IMR-90 (cell line): ENCODE measurements around the gene DHRS3. TPM values are rescaled to one million over a fixed set of nuclear protein-coding genes. Genes with fewer than 3 reads are reported as not detected.

ENCODE experiments used
- ATAC-seq: fragments of 200-7000 bp; cut with Tn5 transposase; 2 replicates; pipeline ENCODE4 v1.9.1; 2020; ENCODE audit warnings: low read depth, mild to moderate bottlenecking, moderate library complexity
- BruUV-seq: library from RNA; stranded (reverse); fragments of 400-500 nt; replicated peaks from 2 replicates; lab custom pipeline; 2021; lab: Mats Ljungman, UMichigan
- CTCF ChIA-PET: fragments of 300-600 bp; formaldehyde crosslinking; extraction: SDS; loops from one replicate; lab custom pipeline; 2021; ENCODE audit warnings: antibody characterized with exemption; lab: Yijun Ruan, JAX
- POLR2A ChIA-PET: fragments of 300-600 bp; sonication (Branson Sonifier 250); formaldehyde crosslinking; loops from one replicate; lab custom pipeline; 2022; ENCODE audit warnings: antibody characterized with exemption; ENCODE audit not compliant: unreplicated experiment; lab: Charles Lee
- DNase-seq: peaks from one replicate; pipeline ENCODE4 v3.0.0; 2013
- H2AFZ ChIP-seq: replicated peaks from 2 replicates; pipeline ENCODE3; 2013; ENCODE audit warnings: low read length, mild to moderate bottlenecking; ENCODE audit not compliant: poor library complexity
- H2AK5ac ChIP-seq: 2 replicates; pipeline ENCODE4 v1.6.1; 2013; ENCODE audit warnings: low read depth, low read length, inconsistent platforms
- H2AK9ac ChIP-seq: replicated peaks from 2 replicates; pipeline ENCODE3; 2013; ENCODE audit warnings: mild to moderate bottlenecking, low read depth, low read length, moderate library complexity; ENCODE audit not compliant: poor library complexity
- H2BK120ac ChIP-seq: 2 replicates; pipeline ENCODE4 v1.6.1; 2013; ENCODE audit warnings: low read depth, low read length, inconsistent platforms
- H2BK15ac ChIP-seq: 3 replicates; pipeline ENCODE4 v1.6.1; 2013; ENCODE audit warnings: low read depth, low read length, inconsistent platforms
- H2BK20ac ChIP-seq: 2 replicates; pipeline ENCODE4 v1.6.1; 2013; ENCODE audit warnings: low read depth, mild to moderate bottlenecking, inconsistent platforms, low read length, moderate library complexity
- H2BK5ac ChIP-seq: 2 replicates; pipeline ENCODE4 v1.6.1; 2013; ENCODE audit warnings: mild to moderate bottlenecking, low read depth, low read length, inconsistent platforms; ENCODE audit not compliant: poor library complexity, severe bottlenecking
- H3K14ac ChIP-seq: replicated peaks from 2 replicates; pipeline ENCODE4 v1.6.1; 2013; ENCODE audit warnings: low read depth, low read length, inconsistent platforms
- H3K18ac ChIP-seq: 2 replicates; pipeline ENCODE4 v1.6.1; 2013; ENCODE audit warnings: low read depth, low read length, control low read depth
- H3K23ac ChIP-seq: 2 replicates; pipeline ENCODE4 v1.6.1; 2013; ENCODE audit warnings: low read depth, low read length, inconsistent platforms
- H3K27ac ChIP-seq: 2 replicates; pipeline ENCODE4 v1.5.1; 2013; ENCODE audit warnings: mild to moderate bottlenecking, control low read depth, low read length; ENCODE audit not compliant: insufficient read depth
- H3K27me3 ChIP-seq: 2 replicates; pipeline ENCODE4 v1.6.1; 2013; ENCODE audit warnings: low read length; ENCODE audit not compliant: control insufficient read depth, insufficient read depth
- H3K36me3 ChIP-seq: 2 replicates; pipeline ENCODE4 v1.6.1; 2013; ENCODE audit warnings: low read length, mixed read lengths; ENCODE audit not compliant: control insufficient read depth, insufficient read depth
- H3K4ac ChIP-seq: 2 replicates; pipeline ENCODE4 v1.6.1; 2013; ENCODE audit warnings: low read depth, low read length, inconsistent platforms
- H3K4me1 ChIP-seq: 2 replicates; pipeline ENCODE4 v1.6.1; 2013; ENCODE audit warnings: low read length, mixed read lengths; ENCODE audit not compliant: control insufficient read depth, insufficient read depth
- H3K4me2 ChIP-seq: 2 replicates; pipeline ENCODE4 v1.6.1; 2013; ENCODE audit warnings: low read depth, mild to moderate bottlenecking, control low read depth, low read length, moderate library complexity
- H3K4me3 ChIP-seq: 2 replicates; pipeline ENCODE4 v1.5.1; 2013; ENCODE audit warnings: low read depth, mild to moderate bottlenecking, control low read depth, low read length, moderate library complexity; ENCODE audit not compliant: insufficient read depth
- H3K56ac ChIP-seq: 2 replicates; pipeline ENCODE4 v1.6.1; 2013; ENCODE audit warnings: low read length, inconsistent platforms; ENCODE audit not compliant: insufficient read depth; ENCODE audit errors: extremely low read depth
- H3K79me1 ChIP-seq, 2 experiments: 2 replicates each; pipeline ENCODE4 v1.6.1; 2013; ENCODE audit warnings: low read length in 2 of 2, inconsistent platforms in 1 of 2, low read depth in 1 of 2
- H3K9ac ChIP-seq: 2 replicates; pipeline ENCODE4 v1.6.1; 2013; ENCODE audit warnings: low read depth, low read length, control low read depth
- H3K9me1 ChIP-seq: 2 replicates; pipeline ENCODE4 v1.6.1; 2013; ENCODE audit warnings: low read length, inconsistent platforms; ENCODE audit not compliant: insufficient read depth
- H3K9me3 ChIP-seq: 2 replicates; pipeline ENCODE4 v1.6.1; 2013; ENCODE audit warnings: low read length; ENCODE audit not compliant: control insufficient read depth, insufficient read depth
- H4K20me1 ChIP-seq: 2 replicates; pipeline ENCODE4 v1.6.1; 2013; ENCODE audit warnings: low read length, inconsistent platforms; ENCODE audit not compliant: insufficient read depth
- H4K5ac ChIP-seq: 2 replicates; pipeline ENCODE4 v1.6.1; 2013; ENCODE audit warnings: mild to moderate bottlenecking, low read depth, low read length, control low read depth
- H4K8ac ChIP-seq, 2 experiments: 2 replicates each; pipeline ENCODE4 v1.6.1; 2013; ENCODE audit warnings: low read depth in 2 of 2, low read length in 2 of 2, control low read depth in 1 of 2, inconsistent platforms in 1 of 2
- H4K91ac ChIP-seq: 2 replicates; pipeline ENCODE4 v1.6.1; 2013; ENCODE audit warnings: low read depth, low read length, inconsistent platforms; ENCODE audit not compliant: insufficient read depth
- BHLHE40 ChIP-seq: fragments of 150-350 bp; IDR thresholded peaks from 2 replicates; pipeline ENCODE4 v1.6.1; 2016; ENCODE audit warnings: mild to moderate bottlenecking, low read depth, low read length
- CEBPB ChIP-seq: IDR thresholded peaks from 2 replicates; pipeline ENCODE4 v1.6.1; 2012; ENCODE audit warnings: low read depth, low read length, improper control_type of control experiment
- CHD1 ChIP-seq: IDR thresholded peaks from 2 replicates; pipeline ENCODE4 v1.6.1; 2012; ENCODE audit warnings: low read depth, low read length, improper control_type of control experiment
- CTCF ChIP-seq: conservative IDR thresholded peaks from 2 replicates; pipeline ENCODE4 v1.5.1; 2012; ENCODE audit warnings: mild to moderate bottlenecking, low read depth, low read length, improper control_type of control experiment
- FOS ChIP-seq: fragments of 150-350 bp; IDR thresholded peaks from 2 replicates; pipeline ENCODE4 v1.6.1; 2016; ENCODE audit warnings: low read depth, low read length
- MAFK ChIP-seq: IDR thresholded peaks from 2 replicates; pipeline ENCODE4 v1.6.1; 2012; ENCODE audit warnings: low read depth, low read length, improper control_type of control experiment
- MAZ ChIP-seq: IDR thresholded peaks from 2 replicates; pipeline ENCODE4 v1.6.1; 2012; ENCODE audit warnings: low read depth, mild to moderate bottlenecking, low read length, improper control_type of control experiment, moderate library complexity, borderline replicate concordance
- NFE2L2 ChIP-seq: fragments of 150-350 bp; IDR thresholded peaks from 2 replicates; pipeline ENCODE4 v1.6.1; 2016; ENCODE audit warnings: low read depth, mild to moderate bottlenecking, low read length
- POLR2A ChIP-seq: IDR thresholded peaks from 2 replicates; pipeline ENCODE4 v1.6.1; 2012; ENCODE audit warnings: mild to moderate bottlenecking, low read depth, low read length
- RAD21 ChIP-seq: IDR thresholded peaks from 2 replicates; pipeline ENCODE4 v1.6.1; 2012; ENCODE audit warnings: low read length, improper control_type of control experiment
- RCOR1 ChIP-seq: IDR thresholded peaks from 2 replicates; pipeline ENCODE4 v1.6.1; 2012; ENCODE audit warnings: mild to moderate bottlenecking, low read length, improper control_type of control experiment; ENCODE audit not compliant: insufficient replicate concordance
- USF2 ChIP-seq: fragments of 150-350 bp; IDR thresholded peaks from 2 replicates; pipeline ENCODE4 v1.6.1; 2017; ENCODE audit warnings: mild to moderate bottlenecking, antibody characterized with exemption, low read length, low read depth
- WGBS, 2 experiments: methylation state at CpG; one replicate each; pipeline versions ENCODE4 v1.1.5 to v1.1.7; 2013; ENCODE audit warnings: missing lambda C conversion rate in 2 of 2; ENCODE audit not compliant: insufficient read length in 1 of 2; ENCODE audit errors: extremely low coverage in 2 of 2; 5-methylcytosine and 5-hydroxymethylcytosine counted together
- dilution Hi-C: fragments of 300-500 bp; cut with HindIII; formaldehyde crosslinking; loops from one replicate; pipeline ENCODE4 v1.14.3; 2018; ENCODE audit warnings: low sequenced_read_pairs; ENCODE audit not compliant: unreplicated experiment
- in situ Hi-C: fragments of 300-500 bp; cut with MboI; formaldehyde crosslinking; loops from 3 replicates; pipeline ENCODE4 v1.14.3; 2019; ENCODE audit warnings: low sequenced_read_pairs, inconsistent platforms, mixed read lengths
- intact Hi-C: fragments of 100-400 bp; cut with micrococcal nuclease; formaldehyde crosslinking; loops from 2 replicates; pipeline ENCODE4 v1.10.0; 2022
- polyA plus RNA-seq, 3 experiments: library from polyadenylated mRNA; depleted of rRNA; stranded (reverse); fragments of >200 nt; gene quantifications; 2 replicates each; pipeline ENCODE4 v1.2.3, GENCODE V29; 2012; ENCODE audit warnings: low replicate concordance in 1 of 3
- total RNA-seq: library from RNA; depleted of rRNA; stranded (reverse); fragments of >200 nt; gene quantifications from 2 replicates; pipeline ENCODE4 v1.2.3, GENCODE V29; 2012

DHRS3 gene
- total and polyA plus RNA-seq, 2 of the 4 experiments (the other 2 are of a cell fraction): 11.2 to 14.5 TPM

- Histone ChIP-seq H3K4ac (peak overlapping the region; percentile 88), H2AK5ac (peak overlapping the region; percentile 31; the same call in 1 of the 2 replicates), H3K79me1 (peaks cover 3 to 20% of the 10 kb centered on the region in 2 experiments; a peak in 2 of 4 replicates), H2BK15ac (peak overlapping the region; percentile 32; the same call in 1 of the 3 replicates), H2AFZ (peak overlapping the region; percentile 90), H3K27me3 (no peaks in the 10 kb centered on the region), H4K20me1 (no peaks in the 10 kb centered on the region), H4K8ac (peak overlapping the region; percentile 85 to 90; a peak in 3 of 4 replicates), H3K27ac (peak overlapping the region; percentile 87; the same call in 1 of the 2 replicates), H3K14ac (peak overlapping the region; percentile 68), H3K36me3 (peaks cover 3% of the 10 kb centered on the region), H3K4me3 (peak overlapping the region; percentile 66), H2BK120ac (peak overlapping the region; percentile 91), H4K5ac (no peak overlapping the region), H3K56ac (peak overlapping the region; percentile 65), H2AK9ac (peak overlapping the region; percentile 83), H3K9ac (peak overlapping the region; percentile 74), H2BK20ac (no peak overlapping the region), H3K9me3 (no peaks in the 10 kb centered on the region), H3K18ac (peak overlapping the region; percentile 86), H3K4me1 (peaks cover 21% of the 10 kb centered on the region), H3K9me1 (0 out of 2 replicates have a peak, but pooled peaks cover 4% of the 10 kb centered on the region), H3K4me2 (peak overlapping the region; percentile 76), H4K91ac (peak overlapping the region; percentile 73), H3K23ac (peak overlapping the region; percentile 82; the same call in 1 of the 2 replicates), H2BK5ac (peak overlapping the region; percentile 86)
- CTCF ChIA-PET: interaction anchor here (1.9 to 2.4 kb wide), 2 partner anchors 22 to 304 kb away, joined by 5 to 6 read pairs; no protein-coding TSS in a partner anchor
- DNase-seq (no peak), ATAC-seq (no peak)
- dilution Hi-C loops: no loop called here
- intact Hi-C loops: loop anchor here (5.0 kb wide), 2 partner anchors 60 to 155 kb away; no protein-coding TSS in a partner anchor
- TSS peak; percentile 53 for BruUV-seq
- in situ Hi-C loops: loop anchor here (5.0 to 25.0 kb wide), 3 partner anchors 63 to 305 kb away; no protein-coding TSS in a partner anchor
- POLR2A ChIA-PET: interaction anchor here (0.6 to 1.5 kb wide), 5 partner anchors 15 to 216 kb away, joined by 3 to 6 read pairs (median 3); no protein-coding TSS in a partner anchor
- TF ChIP-seq CHD1 (no peak), FOS (no peak), POLR2A (no peak), BHLHE40 (no peak), RCOR1 (no peak), CEBPB (no peak), NFE2L2 (no peak), USF2 (no peak), MAZ (no peak), CTCF (no peak), MAFK (no peak), RAD21 (no peak)
- no CpG with 5 or more reads among the region's 13 CpGs for WGBS, 2 experiments
Measured at GRCh38 chr1:12617511-12617900, 504 bp downstream of the DHRS3 start.
